HG02973 (cell line): ENCODE results near the gene IKZF2.

ENCODE experiments used
- ATAC-seq: cut with Tn5 transposase; IDR thresholded peaks from one replicate; pipeline ENCODE4 v1.9.1; 2021; ENCODE audit warnings: moderate library complexity; ENCODE audit not compliant: unreplicated experiment

The IKZF2 gene

GRCh38 chr2:213156717-213157116 is 5.3 kb upstream of the IKZF2 start:
- ATAC-seq = no peak

- no peak for ATAC-seq
These were observed 1.5 kb upstream of the IKZF2 start for GRCh38 chr2:213152888-213153287.

- ATAC-seq = peak; percentile 22
These were observed 818 bp upstream of the IKZF2 start for GRCh38 chr2:213152065-213152794.

GRCh38 chr2:213150315-213151097 is 906 bp downstream of the IKZF2 start:
- ATAC-seq = no peak

GRCh38 chr2:213149949-213150314 is 1.5 kb downstream of the IKZF2 start:
- no peak for ATAC-seq

- ATAC-seq = no peak
These were observed 2.0 kb downstream of the IKZF2 start for GRCh38 chr2:213149294-213149875.

- ATAC-seq = no peak
These were observed 2.7 kb downstream of the IKZF2 start for GRCh38 chr2:213148572-213149261.

- peak; percentile 21 for ATAC-seq
These were observed 3.9 kb downstream of the IKZF2 start for GRCh38 chr2:213147538-213147937.

- no peak for ATAC-seq
These were observed 5.6 kb downstream of the IKZF2 start for GRCh38 chr2:213145715-213146242.

- no peak for ATAC-seq
These were observed 14.3 kb downstream of the IKZF2 start for GRCh38 chr2:213137064-213137463.

- ATAC-seq = no peak
These were observed 22.1 kb downstream of the IKZF2 start for GRCh38 chr2:213129311-213129710.

- ATAC-seq = no peak
These were observed 25.6 kb downstream of the IKZF2 start for GRCh38 chr2:213125646-213126347.

- ATAC-seq = no peak
These were observed 28.7 kb downstream of the IKZF2 start for GRCh38 chr2:213122725-213123124.

GRCh38 chr2:213121690-213122089 is 29.7 kb downstream of the IKZF2 start:
- no peak for ATAC-seq

GRCh38 chr2:213119061-213119809 is 32.2 kb downstream of the IKZF2 start:
- peak; percentile 70 for ATAC-seq

GRCh38 chr2:213108308-213108707 is 43.1 kb downstream of the IKZF2 start:
- no peak for ATAC-seq

- no peak for ATAC-seq
These were observed 43.7 kb downstream of the IKZF2 start for GRCh38 chr2:213107728-213108127.

- no peak for ATAC-seq
These were observed 46.2 kb downstream of the IKZF2 start for GRCh38 chr2:213105212-213105611.

- no peak for ATAC-seq
These were observed 46.6 kb downstream of the IKZF2 start for GRCh38 chr2:213104903-213105202.
